Spleen (tissue), 7 donors: ENCODE measurements around the gene NDUFA3.

Experiments used
- POLR2A ChIP-seq, 3 donors: fragments of 450-650 bp; IDR thresholded peaks; one replicate each; pipeline ENCODE4 v1.5.1; 2017; ENCODE audit warnings: antibody characterized with exemption in 3 of 3, mild to moderate bottlenecking in 1 of 3
- TF ChIP-seq, protein P1 (sequence below), 11 experiments: fragments of 200-600 bp in 7 of 11; fragments of 450-650 bp in 4 of 11; sonication (generic) in 4 of 11; IDR thresholded peaks in 8 of 11; conservative IDR thresholded peaks in 3 of 11; 1 replicate in 7 of 11; 2 replicates in 4 of 11; pipeline versions ENCODE4 v1.4.0 to v1.8.0; 2016 to 2021; ENCODE audit warnings: antibody characterized with exemption in 11 of 11, inconsistent platforms in 4 of 11, mild to moderate bottlenecking in 1 of 11
- donor health status: DM: no; HTN: no; CAD: no; lungs with moderate emphysema.
- donor health status: DM: no; HTN: no; CAD: no.
- donor health status: DM: no; HTN: no; CAD: no.

DNA sequence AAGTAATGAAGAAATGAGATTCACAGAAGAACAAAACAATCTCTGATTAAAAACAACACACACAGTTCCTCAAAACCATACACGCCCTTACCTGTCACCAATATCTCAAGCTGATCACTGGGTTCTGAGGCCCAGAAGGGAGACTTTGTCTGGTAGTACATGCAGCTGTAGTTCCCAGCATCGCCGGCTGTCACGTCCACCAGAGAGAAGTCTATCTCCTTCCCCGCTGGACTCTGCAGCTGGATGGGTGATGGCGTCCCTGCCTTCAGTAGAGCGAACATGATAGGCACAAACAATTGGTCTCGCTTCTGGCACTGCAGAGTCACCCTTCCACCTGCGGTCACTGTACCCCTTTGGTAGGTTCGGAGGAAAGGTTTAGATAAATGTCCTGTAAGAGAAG is 28.8 kb upstream of the NDUFA3 start:
- TF ChIP-seq, protein P1, sequence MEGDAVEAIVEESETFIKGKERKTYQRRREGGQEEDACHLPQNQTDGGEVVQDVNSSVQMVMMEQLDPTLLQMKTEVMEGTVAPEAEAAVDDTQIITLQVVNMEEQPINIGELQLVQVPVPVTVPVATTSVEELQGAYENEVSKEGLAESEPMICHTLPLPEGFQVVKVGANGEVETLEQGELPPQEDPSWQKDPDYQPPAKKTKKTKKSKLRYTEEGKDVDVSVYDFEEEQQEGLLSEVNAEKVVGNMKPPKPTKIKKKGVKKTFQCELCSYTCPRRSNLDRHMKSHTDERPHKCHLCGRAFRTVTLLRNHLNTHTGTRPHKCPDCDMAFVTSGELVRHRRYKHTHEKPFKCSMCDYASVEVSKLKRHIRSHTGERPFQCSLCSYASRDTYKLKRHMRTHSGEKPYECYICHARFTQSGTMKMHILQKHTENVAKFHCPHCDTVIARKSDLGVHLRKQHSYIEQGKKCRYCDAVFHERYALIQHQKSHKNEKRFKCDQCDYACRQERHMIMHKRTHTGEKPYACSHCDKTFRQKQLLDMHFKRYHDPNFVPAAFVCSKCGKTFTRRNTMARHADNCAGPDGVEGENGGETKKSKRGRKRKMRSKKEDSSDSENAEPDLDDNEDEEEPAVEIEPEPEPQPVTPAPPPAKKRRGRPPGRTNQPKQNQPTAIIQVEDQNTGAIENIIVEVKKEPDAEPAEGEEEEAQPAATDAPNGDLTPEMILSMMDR (IDR thresholded peaks at IDR 0.05 in 8 of 11, conservative IDR thresholded peaks at IDR 0.05 in 3 of 11), result no peak
- TF ChIP-seq POLR2A (IDR thresholded peaks at IDR 0.05), result no peak
